GM19238 (cell line): ENCODE measurements around the gene AMIGO1.

Source experiments
- DNase-seq: peaks from one replicate; pipeline ENCODE4 v3.0.0; 2011; ENCODE audit warnings: low spot score; ENCODE audit not compliant: insufficient read length

The AMIGO1 gene

GRCh38 chr1:109532365-109533136, 23.0 kb upstream of the AMIGO1 start:
- DNase-seq = peak; percentile 80

DNA sequence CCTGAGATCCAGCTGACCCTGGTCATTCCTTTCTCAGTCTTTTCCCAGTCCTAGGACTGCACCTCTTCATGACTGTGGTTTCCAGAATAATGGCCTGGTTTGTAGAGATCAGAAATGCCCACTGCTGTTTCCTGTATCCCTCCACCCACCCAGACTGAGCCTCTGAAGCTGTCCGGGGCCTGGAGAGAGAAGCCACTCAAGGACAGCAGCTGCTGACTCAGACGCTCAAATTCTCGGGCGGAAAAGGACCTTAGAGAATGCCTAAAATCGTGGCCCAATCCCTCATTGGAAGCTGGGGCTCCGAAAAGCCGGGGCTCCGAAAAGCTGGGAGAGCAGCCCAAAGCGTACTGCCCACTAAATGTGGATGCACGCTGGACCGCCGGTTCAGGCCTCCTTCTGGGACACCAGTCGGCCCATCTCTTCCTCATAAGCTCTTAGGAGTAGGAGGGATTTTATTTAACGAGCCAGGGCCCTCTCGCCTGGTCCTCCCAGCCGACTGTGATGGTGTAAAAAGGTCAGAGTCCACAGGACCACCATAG, 22.4 kb upstream of the AMIGO1 start:
- DNase-seq = no peak

- no peak for DNase-seq
Measured at GRCh38 chr1:109531380-109531779, 21.9 kb upstream of the AMIGO1 start.

GRCh38 chr1:109530457-109531087, 21.0 kb upstream of the AMIGO1 start:
- no peak for DNase-seq

DNA sequence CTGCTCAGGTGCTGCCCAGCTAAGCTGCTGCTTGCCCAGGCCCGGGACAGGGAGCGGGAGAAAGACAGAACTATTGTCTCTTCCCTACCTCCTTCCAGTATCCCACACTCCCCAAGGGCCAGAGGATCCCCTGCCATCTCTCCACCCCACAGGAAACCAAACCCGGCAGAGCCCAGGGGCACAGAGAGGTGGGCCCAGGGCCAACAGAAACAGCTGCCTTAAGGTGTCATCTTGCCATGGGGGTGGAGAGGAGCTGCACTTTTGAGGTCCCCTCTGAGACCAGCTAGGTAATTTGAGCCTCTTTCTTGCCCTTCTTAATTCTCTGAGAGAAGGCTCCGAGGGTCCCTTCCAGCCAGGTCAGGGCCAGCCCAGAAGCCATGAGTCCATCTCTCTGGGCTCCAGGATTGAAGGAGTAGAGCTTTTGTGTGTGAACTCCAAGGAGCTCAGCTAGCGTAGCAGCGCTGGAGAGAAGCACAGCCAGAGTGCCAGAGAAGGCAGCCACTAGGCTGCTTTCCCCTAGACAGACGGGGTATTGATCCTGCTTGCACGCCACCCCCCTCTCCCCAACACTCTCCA, 20.4 kb upstream of the AMIGO1 start:
- no peak for DNase-seq

DNA sequence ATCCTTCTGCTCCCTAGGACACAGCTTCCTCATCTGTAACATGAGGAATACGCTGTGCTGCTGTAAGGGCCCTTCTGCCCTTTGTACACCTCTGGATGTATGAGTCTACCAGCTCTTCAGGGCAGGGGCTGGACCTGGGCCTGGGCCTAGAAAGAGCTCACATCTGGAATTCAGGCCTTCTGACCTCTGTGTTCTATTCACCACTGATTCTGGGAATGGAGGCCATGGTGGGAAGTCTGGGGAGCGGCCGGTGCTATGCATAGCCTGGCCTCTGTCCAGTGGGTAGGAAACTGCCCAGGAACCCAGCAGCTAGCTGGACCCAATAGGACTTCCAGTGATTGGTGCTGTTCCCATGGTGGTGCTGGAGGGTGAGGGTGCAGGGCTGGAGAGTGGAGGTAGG, 19.2 kb upstream of the AMIGO1 start:
- no peak for DNase-seq

DNA sequence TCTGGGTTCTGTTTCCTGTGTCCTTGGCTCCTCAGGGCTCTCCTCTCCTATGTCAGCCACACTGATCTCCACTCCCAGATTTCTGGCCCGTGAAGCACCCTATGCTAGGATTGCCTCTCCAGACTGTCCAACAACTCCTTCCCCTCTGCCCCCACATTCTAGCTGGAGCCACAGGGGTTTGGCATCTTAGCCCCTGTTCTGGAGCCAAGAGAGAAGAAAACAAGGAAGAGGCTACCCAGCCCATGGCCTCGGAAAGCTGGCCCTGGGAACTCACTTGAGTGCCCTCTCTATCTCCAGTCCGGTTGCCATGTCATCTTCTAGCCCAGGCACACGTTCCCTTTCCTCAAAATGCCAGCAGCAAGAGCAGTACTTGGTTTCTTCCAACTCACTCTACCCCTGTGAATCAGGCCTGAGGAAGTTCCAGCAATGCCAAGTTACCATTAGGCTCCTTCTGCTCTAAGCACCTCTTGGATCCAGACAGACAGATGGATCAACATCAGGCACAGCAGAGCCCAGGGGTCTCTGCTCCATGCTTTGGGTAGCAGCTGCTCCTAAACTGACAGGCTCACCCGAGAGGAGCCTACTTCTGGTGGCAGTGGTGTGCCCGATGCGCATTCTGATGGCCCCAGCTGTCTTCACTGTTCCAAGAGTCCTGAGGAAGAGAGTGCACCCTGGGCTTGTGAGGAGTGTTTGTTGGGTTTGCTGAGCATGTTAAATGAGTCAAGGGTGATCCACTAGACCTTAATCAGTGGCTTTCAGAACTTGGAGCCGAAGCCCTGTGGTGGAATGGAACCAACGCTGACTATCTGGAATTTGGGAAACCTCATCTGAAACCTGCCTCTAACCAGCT, 18.5 kb upstream of the AMIGO1 start:
- no peak for DNase-seq

DNA sequence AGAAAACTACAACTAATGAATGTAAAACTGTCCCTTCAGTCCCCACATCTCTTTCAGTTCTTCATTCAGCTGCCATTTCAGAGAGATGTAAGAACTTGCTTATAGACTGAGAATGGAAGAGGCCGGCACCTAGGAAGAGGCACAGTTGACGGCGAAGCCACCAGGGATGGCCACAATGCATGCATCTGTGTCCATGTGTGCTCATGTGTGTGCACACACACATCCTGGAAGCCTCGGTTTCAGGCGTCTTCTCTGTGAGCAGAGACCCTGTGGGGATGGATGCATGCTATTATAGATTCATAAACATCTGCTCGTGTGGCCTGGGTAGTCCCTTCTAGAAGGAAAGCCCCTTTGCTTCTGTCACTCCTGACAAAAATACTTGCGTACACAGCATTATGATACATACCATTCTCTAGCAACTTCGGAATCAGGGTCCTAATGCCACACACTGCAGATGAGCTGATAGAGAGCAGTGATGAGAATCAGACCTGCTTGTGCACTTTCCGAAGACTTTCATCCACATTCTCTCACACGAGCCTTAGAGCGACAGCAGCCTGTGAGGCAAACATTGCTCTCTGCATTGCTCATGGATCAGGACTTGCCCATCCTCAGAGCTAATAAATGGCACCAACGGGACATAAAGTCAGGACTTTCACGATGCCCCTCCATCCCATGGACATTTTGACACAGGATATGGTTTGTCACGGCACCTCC, 17.7 kb upstream of the AMIGO1 start:
- DNase-seq = no peak

DNA sequence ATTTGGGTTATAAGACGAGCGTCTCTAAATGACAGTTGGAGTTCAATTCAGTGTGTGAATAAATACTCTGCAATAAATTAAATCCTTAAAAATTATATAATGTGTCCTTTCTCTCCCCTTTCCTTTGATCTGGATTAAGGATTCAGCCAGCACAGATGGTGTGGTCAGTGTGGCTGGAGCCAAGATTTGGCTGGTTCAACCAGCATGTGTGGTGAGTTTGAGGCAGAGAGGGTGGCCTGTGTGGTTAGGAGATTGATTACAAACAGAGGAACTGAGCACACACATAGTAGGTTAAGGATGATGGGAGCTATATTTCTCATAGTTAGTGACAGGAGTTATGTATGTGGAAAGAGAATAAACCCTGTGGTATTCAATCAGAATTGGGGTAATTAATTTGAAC, 14.2 kb upstream of the AMIGO1 start:
- no peak for DNase-seq

- DNase-seq = no peak
Measured at GRCh38 chr1:109522026-109522425, 12.5 kb upstream of the AMIGO1 start.

GRCh38 chr1:109521002-109521951, 11.8 kb upstream of the AMIGO1 start:
- DNase-seq = no peak

DNA sequence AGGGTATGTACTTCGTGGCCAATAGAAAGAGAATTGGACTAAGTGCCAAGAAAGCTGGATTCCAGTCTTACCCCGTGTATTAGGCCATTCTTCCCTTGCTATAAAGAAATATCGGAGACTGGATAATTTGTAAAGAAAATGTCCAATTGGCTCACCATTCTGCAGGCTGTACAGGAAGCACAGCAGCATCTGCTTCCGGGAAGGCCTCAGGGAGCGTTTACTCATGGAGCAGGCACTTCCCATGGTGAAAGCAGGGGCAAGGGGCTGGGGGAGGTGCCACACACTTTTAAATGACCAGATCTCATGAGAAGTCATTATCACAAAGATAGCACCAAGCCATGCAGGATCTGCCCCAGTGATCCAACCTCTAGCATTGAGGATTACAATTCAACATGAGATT, 7.8 kb upstream of the AMIGO1 start:
- no peak for DNase-seq

- DNase-seq = no peak
Measured at GRCh38 chr1:109516872-109517271, 7.3 kb upstream of the AMIGO1 start.

GRCh38 chr1:109514846-109515245, 5.3 kb upstream of the AMIGO1 start:
- DNase-seq = no peak

- no peak for DNase-seq
Measured at GRCh38 chr1:109513110-109513710, 3.7 kb upstream of the AMIGO1 start.

- DNase-seq = no peak
Measured at GRCh38 chr1:109508873-109509175, 703 bp downstream of the AMIGO1 start.

- DNase-seq = no peak
Measured at GRCh38 chr1:109508001-109508872, 1.3 kb downstream of the AMIGO1 start.

DNA sequence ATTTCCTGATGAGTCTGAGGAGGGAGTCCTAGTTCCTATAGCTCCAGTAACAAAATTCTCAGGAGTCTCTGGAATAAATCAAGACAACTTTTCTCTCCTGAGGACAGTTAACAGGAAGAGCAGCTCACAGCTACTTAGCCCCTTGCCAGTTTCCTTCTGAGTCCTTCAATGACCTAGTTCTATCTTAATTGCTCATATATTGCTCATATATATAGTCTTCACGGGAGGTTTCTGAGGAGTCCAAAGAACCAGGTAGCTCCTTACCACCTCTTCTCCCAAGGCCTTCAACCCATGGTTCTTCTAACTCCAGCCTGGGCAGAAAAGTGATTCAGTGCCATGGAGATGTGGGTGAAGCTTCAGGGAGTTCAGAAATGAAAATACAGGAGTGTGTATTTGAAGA, 4.6 kb downstream of the AMIGO1 start:
- DNase-seq = no peak

GRCh38 chr1:109503935-109504334, 5.6 kb downstream of the AMIGO1 start:
- DNase-seq = no peak
